Vagina (tissue), 2 donors: ENCODE measurements around the gene SAMD7.

Experiments
- POLR2A ChIP-seq, 2 donors: fragments of 450-650 bp; IDR thresholded peaks; one replicate each; pipeline ENCODE4 v1.6.1; 2017; ENCODE audit warnings: antibody characterized with exemption in 2 of 2, mild to moderate bottlenecking in 2 of 2, moderate library complexity in 2 of 2
- TF ChIP-seq, protein P1 (sequence below), 3 experiments: fragments of 450-650 bp in 2 of 3; fragments of 200-600 bp in 1 of 3; sonication (generic) in 1 of 3; IDR thresholded peaks; one replicate each; pipeline ENCODE4 v1.5.1; 2017 to 2019; ENCODE audit warnings: antibody characterized with exemption in 3 of 3, mild to moderate bottlenecking in 2 of 3, moderate library complexity in 2 of 3

DNA sequence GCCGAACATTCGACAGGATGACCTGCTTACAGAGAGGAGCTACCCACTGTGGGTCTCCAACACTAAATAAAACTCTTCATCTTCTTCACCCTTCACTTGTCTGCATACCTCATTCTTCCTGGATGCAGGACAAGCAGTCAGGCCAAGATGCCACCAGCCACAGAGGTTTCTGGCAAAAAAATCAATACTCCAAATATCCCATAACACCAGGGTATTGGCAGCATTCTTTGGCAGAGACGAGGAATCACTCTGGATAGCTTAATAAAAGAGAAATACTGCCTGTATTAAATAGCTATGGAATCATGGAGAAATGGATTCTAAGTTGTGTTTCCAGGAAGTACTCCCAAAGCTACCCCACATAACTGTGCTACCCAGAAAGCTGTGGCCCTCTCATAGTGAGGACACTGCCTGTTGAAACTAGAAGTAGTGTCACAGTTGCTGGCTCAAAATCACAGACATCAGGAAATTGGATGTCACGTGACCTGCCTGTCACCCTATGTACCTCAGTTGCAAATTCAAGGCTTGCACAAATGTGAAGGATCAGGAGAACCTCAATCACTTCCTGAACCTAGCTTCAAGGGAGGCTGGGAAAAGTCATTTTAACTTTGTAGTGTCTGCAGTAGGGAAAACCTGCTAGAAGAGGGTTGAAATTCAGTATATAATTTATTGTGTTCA lies 30.7 kb upstream of the SAMD7 start:
- TF ChIP-seq, protein P1, sequence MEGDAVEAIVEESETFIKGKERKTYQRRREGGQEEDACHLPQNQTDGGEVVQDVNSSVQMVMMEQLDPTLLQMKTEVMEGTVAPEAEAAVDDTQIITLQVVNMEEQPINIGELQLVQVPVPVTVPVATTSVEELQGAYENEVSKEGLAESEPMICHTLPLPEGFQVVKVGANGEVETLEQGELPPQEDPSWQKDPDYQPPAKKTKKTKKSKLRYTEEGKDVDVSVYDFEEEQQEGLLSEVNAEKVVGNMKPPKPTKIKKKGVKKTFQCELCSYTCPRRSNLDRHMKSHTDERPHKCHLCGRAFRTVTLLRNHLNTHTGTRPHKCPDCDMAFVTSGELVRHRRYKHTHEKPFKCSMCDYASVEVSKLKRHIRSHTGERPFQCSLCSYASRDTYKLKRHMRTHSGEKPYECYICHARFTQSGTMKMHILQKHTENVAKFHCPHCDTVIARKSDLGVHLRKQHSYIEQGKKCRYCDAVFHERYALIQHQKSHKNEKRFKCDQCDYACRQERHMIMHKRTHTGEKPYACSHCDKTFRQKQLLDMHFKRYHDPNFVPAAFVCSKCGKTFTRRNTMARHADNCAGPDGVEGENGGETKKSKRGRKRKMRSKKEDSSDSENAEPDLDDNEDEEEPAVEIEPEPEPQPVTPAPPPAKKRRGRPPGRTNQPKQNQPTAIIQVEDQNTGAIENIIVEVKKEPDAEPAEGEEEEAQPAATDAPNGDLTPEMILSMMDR (IDR thresholded peaks at IDR 0.05) = no peak
- no peak for TF ChIP-seq POLR2A (IDR thresholded peaks at IDR 0.05)
